ENCODE results near the gene TNFAIP8L2.
"Not testable (repeated sequence)": the region's sequence is repeated elsewhere in the genome, so short reads cannot be mapped to it uniquely, and the experiment has no call there.

Gene TNFAIP8L2

DNA sequence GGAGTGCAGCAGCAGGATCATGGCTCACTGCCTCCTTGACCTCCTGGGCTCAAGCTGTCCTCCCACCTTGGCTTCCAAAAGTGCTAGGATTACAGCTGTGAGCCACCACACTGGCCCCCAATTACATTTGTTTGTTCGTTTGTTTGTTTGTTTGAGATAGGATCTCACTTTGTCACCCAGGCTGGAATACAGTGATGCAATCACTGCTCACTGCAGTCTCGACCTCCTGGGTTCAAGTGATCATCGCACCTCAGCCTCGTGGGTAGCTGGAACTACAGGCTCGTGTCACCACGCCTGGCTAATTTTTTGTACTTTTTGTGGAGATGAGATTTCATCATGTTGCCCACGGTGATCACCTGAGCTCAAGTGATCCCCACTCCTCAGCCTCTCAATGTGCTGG is 35.6 kb downstream of the TNFAIP8L2 start:
- H2BK120ac ChIP-seq (ENCODE audit: low read depth, low read length) = no peak overlapping the region
- H3K4ac ChIP-seq (ENCODE audit: low read depth in 1 of 2, low read length in 2 of 2) = no peak overlapping the region
- H3K27ac ChIP-seq (ENCODE audit: low read length, poor library complexity, severe bottlenecking) = no peak overlapping the region
- no peak overlapping the region for H3K4me3 ChIP-seq (ENCODE audit: insufficient read depth in 1 of 2, low read depth in 1 of 2, low read length in 2 of 2)
- H3K18ac ChIP-seq (ENCODE audit: low read depth in 1 of 2, low read length in 2 of 2) = no peak overlapping the region
- no peaks in the 10 kb centered on the region for H3K27me3 ChIP-seq (ENCODE audit: control insufficient read depth in 1 of 2, insufficient read depth in 1 of 2, low read length in 2 of 2)
- H3K36me3 ChIP-seq (ENCODE audit: control insufficient read depth in 1 of 2, insufficient read depth in 2 of 2, low read depth in 1 of 2, low read length in 2 of 2) = no peaks in the 10 kb centered on the region
- H2BK15ac ChIP-seq (ENCODE audit: low read depth, poor library complexity, severe bottlenecking) = no peak overlapping the region
- no peak overlapping the region for H3K9ac ChIP-seq (ENCODE audit: low read length)
- no peak overlapping the region for H4K8ac ChIP-seq (ENCODE audit: low read length)
- no peak overlapping the region for H3K14ac ChIP-seq (ENCODE audit: low read length in 2 of 2)
- no peak for DNase-seq
- no peak overlapping the region for H4K91ac ChIP-seq (ENCODE audit: low read length)
- peaks cover 4% of the 10 kb centered on the region for H3K4me1 ChIP-seq (ENCODE audit: control insufficient read depth, insufficient read depth, low read depth, low read length)
- no peak overlapping the region for H2BK12ac ChIP-seq (ENCODE audit: low read length in 2 of 2)
- H3K23ac ChIP-seq (ENCODE audit: low read length in 2 of 2) = no peak overlapping the region
- no peak overlapping the region for H3K4me2 ChIP-seq (ENCODE audit: low read length, poor library complexity, severe bottlenecking)
- H2AFZ ChIP-seq (ENCODE audit: low read depth, low read length) = peak overlapping the region; percentile 18
- no peak overlapping the region for H2BK5ac ChIP-seq (ENCODE audit: low read depth, low read length, poor library complexity, severe bottlenecking)
- H3K9me3 ChIP-seq (ENCODE audit: control insufficient read depth, low read length) = no peaks in the 10 kb centered on the region
- H2AK5ac ChIP-seq (ENCODE audit: low read length, severe bottlenecking) = no peak overlapping the region
- peaks cover 9% of the 10 kb centered on the region for H3K79me1 ChIP-seq (replicated peaks; ENCODE audit: low read length, poor library complexity, severe bottlenecking)
- WGBS = 79% methylated on average over 6 of the region's 7 CpGs

DNA sequence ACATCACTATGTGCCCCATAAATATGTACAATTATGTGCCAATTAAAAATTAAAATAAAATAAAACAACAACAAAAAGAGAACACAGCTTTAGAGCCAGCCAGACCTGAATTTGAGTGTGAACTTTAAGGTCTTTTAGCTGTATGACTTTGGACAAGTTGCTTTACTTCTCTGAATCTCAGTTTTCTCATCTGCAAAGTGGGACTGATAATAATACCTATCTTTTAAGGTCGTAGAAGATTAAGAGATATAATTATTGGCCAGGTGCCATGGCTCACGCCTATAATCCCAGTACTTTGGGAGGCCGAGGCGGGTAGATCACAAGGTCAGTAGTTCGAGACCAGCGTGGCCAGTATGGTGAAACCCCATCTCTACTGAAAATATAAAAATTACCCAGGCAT is 36.9 kb downstream of the TNFAIP8L2 start:
- H3K14ac ChIP-seq (ENCODE audit: low read length in 2 of 2) = no peak overlapping the region
- H3K4me3 ChIP-seq (ENCODE audit: insufficient read depth in 1 of 2, low read depth in 1 of 2, low read length in 2 of 2) = no peak overlapping the region
- H3K9me3 ChIP-seq (ENCODE audit: control insufficient read depth, low read length) = no peaks in the 10 kb centered on the region
- H3K4ac ChIP-seq (ENCODE audit: low read depth in 1 of 2, low read length in 2 of 2) = no peak overlapping the region
- no peak overlapping the region for H2AK5ac ChIP-seq (ENCODE audit: low read length, severe bottlenecking)
- no peak for DNase-seq
- no peak overlapping the region for H3K9ac ChIP-seq (ENCODE audit: low read length)
- no peak overlapping the region for H2BK5ac ChIP-seq (ENCODE audit: low read depth, low read length, poor library complexity, severe bottlenecking)
- no peak overlapping the region for H4K8ac ChIP-seq (ENCODE audit: low read length)
- no peak overlapping the region for H2BK12ac ChIP-seq (ENCODE audit: low read length in 2 of 2)
- no peak overlapping the region for H2AFZ ChIP-seq (ENCODE audit: low read depth, low read length)
- H2BK120ac ChIP-seq (ENCODE audit: low read depth, low read length) = no peak overlapping the region
- WGBS = 96% methylated on average over 6 of the region's 6 CpGs
- H3K4me1 ChIP-seq (ENCODE audit: control insufficient read depth, insufficient read depth, low read depth, low read length) = peaks cover 5% of the 10 kb centered on the region
- H3K23ac ChIP-seq (ENCODE audit: low read length in 2 of 2) = no peak overlapping the region
- H3K4me2 ChIP-seq (ENCODE audit: low read length, poor library complexity, severe bottlenecking) = no peak overlapping the region
- peaks cover 10% of the 10 kb centered on the region for H3K79me1 ChIP-seq (replicated peaks; ENCODE audit: low read length, poor library complexity, severe bottlenecking)
- no peaks in the 10 kb centered on the region for H3K27me3 ChIP-seq (ENCODE audit: control insufficient read depth in 1 of 2, insufficient read depth in 1 of 2, low read length in 2 of 2)
- no peaks in the 10 kb centered on the region for H3K36me3 ChIP-seq (ENCODE audit: control insufficient read depth in 1 of 2, insufficient read depth in 2 of 2, low read depth in 1 of 2, low read length in 2 of 2)
- no peak overlapping the region for H2BK15ac ChIP-seq (ENCODE audit: low read depth, poor library complexity, severe bottlenecking)
- no peak overlapping the region for H3K27ac ChIP-seq (ENCODE audit: low read length, poor library complexity, severe bottlenecking)
- H3K18ac ChIP-seq (ENCODE audit: low read depth in 1 of 2, low read length in 2 of 2) = no peak overlapping the region
- no peak overlapping the region for H4K91ac ChIP-seq (ENCODE audit: low read length)

DNA sequence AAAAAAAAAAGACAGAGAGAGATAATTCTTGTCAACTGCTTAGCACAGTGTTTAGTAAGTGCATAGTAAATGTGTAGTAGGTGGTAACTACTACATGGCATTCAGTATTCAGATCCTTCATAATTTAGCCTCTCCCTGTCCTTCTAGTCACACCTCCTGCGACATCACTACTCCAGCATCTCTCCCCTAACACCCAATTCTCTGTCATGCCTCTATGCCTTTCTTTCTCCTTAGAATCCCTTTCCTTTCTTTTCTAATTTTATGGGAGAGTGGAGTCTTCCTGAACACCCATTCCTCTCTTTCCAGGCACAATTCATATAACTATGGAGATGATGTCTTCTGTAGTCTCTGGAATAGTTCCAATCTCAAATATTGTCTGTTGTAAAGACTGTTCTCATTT is 37.4 kb downstream of the TNFAIP8L2 start:
- H3K14ac ChIP-seq (ENCODE audit: low read length in 2 of 2) = no peak overlapping the region
- no peak overlapping the region for H2AFZ ChIP-seq (ENCODE audit: low read depth, low read length)
- H2BK120ac ChIP-seq (ENCODE audit: low read depth, low read length) = no peak overlapping the region
- H3K27ac ChIP-seq (ENCODE audit: low read length, poor library complexity, severe bottlenecking) = no peak overlapping the region
- H3K4ac ChIP-seq (ENCODE audit: low read depth in 1 of 2, low read length in 2 of 2) = no peak overlapping the region
- no peak overlapping the region for H3K9ac ChIP-seq (ENCODE audit: low read length)
- no peak overlapping the region for H2BK12ac ChIP-seq (ENCODE audit: low read length in 2 of 2)
- H3K4me2 ChIP-seq (ENCODE audit: low read length, poor library complexity, severe bottlenecking) = no peak overlapping the region
- H3K4me3 ChIP-seq (ENCODE audit: insufficient read depth in 1 of 2, low read depth in 1 of 2, low read length in 2 of 2) = no peak overlapping the region
- peaks cover 5% of the 10 kb centered on the region for H3K4me1 ChIP-seq (ENCODE audit: control insufficient read depth, insufficient read depth, low read depth, low read length)
- no CpG with 5 or more reads among the region's 1 CpG for WGBS
- H2BK15ac ChIP-seq (ENCODE audit: low read depth, poor library complexity, severe bottlenecking) = no peak overlapping the region
- H3K27me3 ChIP-seq (ENCODE audit: control insufficient read depth in 1 of 2, insufficient read depth in 1 of 2, low read length in 2 of 2) = no peaks in the 10 kb centered on the region
- H2BK5ac ChIP-seq (ENCODE audit: low read depth, low read length, poor library complexity, severe bottlenecking) = no peak overlapping the region
- H4K91ac ChIP-seq (ENCODE audit: low read length) = no peak overlapping the region
- H4K8ac ChIP-seq (ENCODE audit: low read length) = no peak overlapping the region
- H3K23ac ChIP-seq (ENCODE audit: low read length in 2 of 2) = no peak overlapping the region
- no peak overlapping the region for H2AK5ac ChIP-seq (ENCODE audit: low read length, severe bottlenecking)
- H3K79me1 ChIP-seq (replicated peaks; ENCODE audit: low read length, poor library complexity, severe bottlenecking) = peaks cover 7% of the 10 kb centered on the region
- no peaks in the 10 kb centered on the region for H3K36me3 ChIP-seq (ENCODE audit: control insufficient read depth in 1 of 2, insufficient read depth in 2 of 2, low read depth in 1 of 2, low read length in 2 of 2)
- DNase-seq = no peak
- no peaks in the 10 kb centered on the region for H3K9me3 ChIP-seq (ENCODE audit: control insufficient read depth, low read length)
- no peak overlapping the region for H3K18ac ChIP-seq (ENCODE audit: low read depth in 1 of 2, low read length in 2 of 2)

DNA sequence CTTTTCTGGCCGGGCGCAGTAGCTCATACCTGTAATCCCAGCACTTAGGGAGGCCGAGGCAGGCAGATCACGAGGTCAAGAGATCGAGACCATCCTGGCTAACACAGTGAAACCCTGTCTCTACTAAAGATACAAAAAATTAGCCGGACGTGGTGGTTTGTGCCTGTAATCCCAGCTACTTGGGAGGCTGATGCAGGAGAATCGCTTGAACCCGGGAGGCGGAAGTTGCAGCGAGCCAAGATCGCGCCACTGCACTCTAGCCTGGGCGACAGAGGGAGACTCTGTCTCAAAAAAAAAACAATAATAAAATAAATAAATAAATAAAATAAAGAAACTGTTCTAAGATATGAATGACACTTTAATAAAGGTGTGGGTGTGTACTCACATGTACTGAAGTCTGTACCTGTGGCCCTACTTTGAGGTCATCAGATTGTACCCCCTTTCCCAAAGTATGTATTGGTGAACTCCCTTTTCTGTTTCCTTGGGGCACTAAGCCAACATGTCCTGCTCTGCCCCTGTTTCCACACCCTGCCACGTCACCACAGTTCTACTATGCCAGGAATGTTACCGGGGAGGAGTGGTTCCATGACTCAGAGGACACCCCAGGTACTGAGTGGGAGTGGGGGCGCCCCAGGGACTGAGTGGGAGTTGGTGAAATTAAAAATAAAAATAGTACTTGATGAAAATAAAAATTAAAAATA is 38.6 kb downstream of the TNFAIP8L2 start:
- not testable (repeated sequence) for H3K18ac ChIP-seq (ENCODE audit: low read depth in 1 of 2, low read length in 2 of 2); H3K23ac ChIP-seq (ENCODE audit: low read length in 2 of 2); H3K4me2 ChIP-seq (ENCODE audit: low read length, poor library complexity, severe bottlenecking); H3K27me3 ChIP-seq (ENCODE audit: control insufficient read depth in 1 of 2, insufficient read depth in 1 of 2, low read length in 2 of 2); H3K4ac ChIP-seq (ENCODE audit: low read depth in 1 of 2, low read length in 2 of 2); H3K9me3 ChIP-seq (ENCODE audit: control insufficient read depth, low read length); H4K91ac ChIP-seq (ENCODE audit: low read length); H2BK12ac ChIP-seq (ENCODE audit: low read length in 2 of 2); H4K8ac ChIP-seq (ENCODE audit: low read length); H2AFZ ChIP-seq (ENCODE audit: low read depth, low read length); H2BK5ac ChIP-seq (ENCODE audit: low read depth, low read length, poor library complexity, severe bottlenecking); H2BK120ac ChIP-seq (ENCODE audit: low read depth, low read length); H2AK5ac ChIP-seq (ENCODE audit: low read length, severe bottlenecking); H3K36me3 ChIP-seq (ENCODE audit: control insufficient read depth in 1 of 2, insufficient read depth in 2 of 2, low read depth in 1 of 2, low read length in 2 of 2); H3K79me1 ChIP-seq (replicated peaks; ENCODE audit: low read length, poor library complexity, severe bottlenecking); H3K4me1 ChIP-seq (ENCODE audit: control insufficient read depth, insufficient read depth, low read depth, low read length)
- Histone ChIP-seq H3K27ac (ENCODE audit: low read length, poor library complexity, severe bottlenecking) (peak overlapping the region; percentile 76), H2BK15ac (ENCODE audit: low read depth, poor library complexity, severe bottlenecking) (peak overlapping the region; percentile 82), H3K14ac (ENCODE audit: low read length in 2 of 2) (peak overlapping the region in 1 of 2 experiments; percentile 6), H3K4me3 (ENCODE audit: insufficient read depth in 1 of 2, low read depth in 1 of 2, low read length in 2 of 2) (peak overlapping the region in 1 of 2 experiments; percentile 53), H3K9ac (ENCODE audit: low read length) (peak overlapping the region; percentile 86)
- peak; percentile 56 for DNase-seq
- WGBS = 80% methylated on average over 9 of the region's 17 CpGs

All from mesenchymal stem cell (in vitro differentiated cells and primary cell).